ENCODE measurements around the gene HHAT.
A peak's percentile ranks its signal among the peaks of the same experiment; 100 is the strongest.
"Not testable (repeated sequence)": the region's sequence is repeated elsewhere in the genome, so short reads cannot be mapped to it uniquely, and the experiment has no call there.

Gene HHAT

GRCh38 chr1:210344706-210345105 is 16.0 kb downstream of the HHAT start:
- DNase-seq (ENCODE audit: low read depth, low spot score), result no peak
- H3K4me3 ChIP-seq (ENCODE audit: low read length), result no peak overlapping the region

GRCh38 chr1:210347112-210347511 is 18.4 kb downstream of the HHAT start:
- H3K4me3 ChIP-seq (ENCODE audit: low read length), result no peak overlapping the region
- no peak for DNase-seq (ENCODE audit: low read depth, low spot score)

- H3K4me3 ChIP-seq (ENCODE audit: low read length), result no peak overlapping the region
- DNase-seq (ENCODE audit: low read depth, low spot score), result no peak
These were observed 22.8 kb downstream of the HHAT start for GRCh38 chr1:210351496-210351895.

DNA sequence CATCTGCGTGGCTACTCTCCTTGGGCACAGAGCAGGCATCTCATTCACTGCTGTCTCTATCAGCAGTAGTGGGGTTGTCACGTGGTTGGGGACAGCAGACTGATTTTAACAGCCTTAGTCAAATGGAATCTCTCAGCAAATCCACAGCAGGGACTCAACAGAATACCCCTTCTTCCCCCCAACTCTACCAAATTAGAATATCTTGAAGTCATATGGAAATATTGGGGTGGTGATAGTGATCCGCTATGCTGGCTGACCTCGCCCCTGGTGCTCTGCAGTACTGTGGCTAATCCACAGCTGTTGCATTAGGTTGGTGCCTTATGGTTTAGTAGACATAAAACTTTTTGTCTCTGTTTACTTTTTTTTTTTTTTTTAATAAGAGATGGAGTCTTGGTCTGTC is 23.9 kb downstream of the HHAT start:
- H3K4me3 ChIP-seq (ENCODE audit: low read length), result no peak overlapping the region
- DNase-seq (ENCODE audit: low read depth, low spot score), result no peak

GRCh38 chr1:210354305-210354704 is 25.6 kb downstream of the HHAT start:
- not testable (repeated sequence) for DNase-seq (ENCODE audit: low read depth, low spot score); H3K4me3 ChIP-seq (ENCODE audit: low read length)

- DNase-seq (ENCODE audit: low read depth, low spot score), result no peak
- no peak overlapping the region for H3K4me3 ChIP-seq (ENCODE audit: low read length)
These were observed 29.9 kb downstream of the HHAT start for GRCh38 chr1:210358626-210359025.

GRCh38 chr1:210359255-210359654 is 30.6 kb downstream of the HHAT start:
- no peak for DNase-seq (ENCODE audit: low read depth, low spot score)
- no peak overlapping the region for H3K4me3 ChIP-seq (ENCODE audit: low read length)

DNA sequence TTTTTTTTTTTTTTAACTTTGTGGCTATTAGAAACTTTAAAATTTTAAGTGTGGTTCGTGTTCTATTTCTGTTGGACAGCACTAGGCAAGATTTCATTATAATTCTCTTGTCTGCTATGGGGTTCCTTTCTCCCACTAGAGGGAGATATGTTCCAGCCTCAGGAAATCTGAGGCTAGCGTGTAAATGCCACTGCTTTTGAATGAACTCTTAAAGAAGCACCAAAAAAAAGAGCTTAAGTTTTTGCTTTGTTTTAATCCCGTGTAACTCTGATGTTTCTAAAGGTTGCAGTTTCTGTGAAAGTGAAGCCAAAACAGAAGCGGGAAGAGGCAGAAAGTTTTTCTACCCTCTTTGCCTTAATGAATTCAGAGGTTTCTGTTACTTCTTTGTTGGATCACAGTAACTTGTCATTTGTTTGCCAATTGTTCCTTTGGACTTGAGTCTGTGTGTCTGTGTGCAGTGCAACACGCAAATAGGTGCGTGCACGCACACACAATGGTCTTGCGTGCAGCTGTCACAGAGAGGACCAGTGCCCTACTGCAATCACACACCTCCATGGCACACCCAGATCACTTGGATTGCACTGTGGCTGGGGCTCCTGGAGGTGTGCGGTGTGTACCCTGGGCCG is 32.3 kb downstream of the HHAT start:
- peak; percentile 38 for DNase-seq (ENCODE audit: low read depth, low spot score)
- no peak overlapping the region for H3K4me3 ChIP-seq (ENCODE audit: low read length)

DNA sequence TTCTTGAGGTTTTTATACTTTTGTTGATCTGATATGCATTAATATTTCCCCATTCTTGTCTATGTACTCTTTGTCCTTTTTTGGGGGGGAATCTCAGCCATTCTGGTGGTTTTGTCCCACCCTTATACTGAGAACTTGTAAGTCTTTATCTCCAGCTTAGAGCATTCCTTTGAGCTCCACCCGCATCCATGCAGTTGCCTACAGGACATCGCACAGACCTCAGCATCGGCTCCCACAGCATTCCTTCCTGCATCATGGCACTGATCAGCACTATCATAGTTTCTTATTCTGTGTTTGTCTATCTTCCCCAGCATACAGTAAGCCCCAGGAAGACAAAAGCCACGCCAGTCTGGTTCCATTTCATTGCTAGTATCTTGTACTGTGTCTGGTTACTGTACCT is 33.0 kb downstream of the HHAT start:
- H3K4me3 ChIP-seq (ENCODE audit: low read length), result no peak overlapping the region
- no peak for DNase-seq (ENCODE audit: low read depth, low spot score)

- H3K4me3 ChIP-seq (ENCODE audit: low read length), result no peak overlapping the region
- no peak for DNase-seq (ENCODE audit: low read depth, low spot score)
These were observed 33.8 kb downstream of the HHAT start for GRCh38 chr1:210362526-210362925.

GRCh38 chr1:210363119-210363518 is 34.4 kb downstream of the HHAT start:
- H3K4me3 ChIP-seq (ENCODE audit: low read length), result no peak overlapping the region
- no peak for DNase-seq (ENCODE audit: low read depth, low spot score)

DNA sequence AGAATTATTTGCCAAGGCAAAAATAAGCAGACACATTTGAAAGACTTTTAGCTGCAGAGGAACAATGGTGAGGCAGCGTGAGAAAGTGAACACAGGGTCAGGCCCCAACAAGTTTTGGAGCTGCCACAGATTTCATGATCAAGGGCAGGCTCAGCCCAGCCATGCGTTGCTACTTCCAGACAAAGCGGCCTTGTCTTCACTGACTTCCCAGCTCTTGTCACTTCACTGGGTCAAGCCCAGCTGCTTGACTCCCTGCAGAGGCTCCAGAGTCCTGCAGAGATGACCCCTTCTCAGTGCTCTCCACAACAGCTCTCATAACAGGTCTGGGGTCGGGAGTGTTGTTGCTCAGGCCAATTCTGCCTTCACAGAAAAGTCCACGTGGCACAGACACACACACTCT is 35.8 kb downstream of the HHAT start:
- DNase-seq (ENCODE audit: low read depth, low spot score), result no peak
- H3K4me3 ChIP-seq (ENCODE audit: low read length), result no peak overlapping the region

DNA sequence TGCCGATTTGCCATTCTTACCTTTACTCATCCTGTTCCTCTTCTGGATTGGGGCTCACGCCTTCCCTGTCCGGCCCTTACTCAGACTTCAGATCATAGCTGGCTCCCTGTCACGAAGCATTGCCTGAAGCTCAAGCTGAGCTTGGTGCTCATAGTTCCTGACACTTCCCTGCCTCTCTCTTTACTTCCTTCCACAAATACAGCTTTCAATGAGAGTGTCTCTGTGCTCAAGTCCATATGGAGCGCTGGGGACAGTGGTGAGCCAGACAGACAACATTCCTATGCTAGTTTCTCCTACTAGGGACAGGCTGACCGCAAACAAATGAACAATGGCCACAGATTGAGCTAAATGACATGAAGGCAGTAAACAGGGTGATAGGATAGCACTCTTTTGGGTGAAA is 38.1 kb downstream of the HHAT start:
- no peak overlapping the region for H3K4me3 ChIP-seq (ENCODE audit: low read length)
- DNase-seq (ENCODE audit: low read depth, low spot score), result no peak

- DNase-seq (ENCODE audit: low read depth, low spot score), result no peak
- H3K4me3 ChIP-seq (ENCODE audit: low read length), result no peak overlapping the region
These were observed 38.9 kb downstream of the HHAT start for GRCh38 chr1:210367566-210367965.

- no peak for DNase-seq (ENCODE audit: low read depth, low spot score)
- H3K4me3 ChIP-seq (ENCODE audit: low read length), result no peak overlapping the region
These were observed 40.7 kb downstream of the HHAT start for GRCh38 chr1:210369425-210369824.

- H3K4me3 ChIP-seq (ENCODE audit: low read length), result no peak overlapping the region
- no peak for DNase-seq (ENCODE audit: low read depth, low spot score)
These were observed 43.2 kb downstream of the HHAT start for GRCh38 chr1:210371916-210372315.

- H3K4me3 ChIP-seq (ENCODE audit: low read length), result no peak overlapping the region
- no peak for DNase-seq (ENCODE audit: low read depth, low spot score)
These were observed 43.8 kb downstream of the HHAT start for GRCh38 chr1:210372491-210372890.

- no peak for DNase-seq (ENCODE audit: low read depth, low spot score)
- H3K4me3 ChIP-seq (ENCODE audit: low read length), result no peak overlapping the region
These were observed 44.4 kb downstream of the HHAT start for GRCh38 chr1:210372931-210373627.

DNA sequence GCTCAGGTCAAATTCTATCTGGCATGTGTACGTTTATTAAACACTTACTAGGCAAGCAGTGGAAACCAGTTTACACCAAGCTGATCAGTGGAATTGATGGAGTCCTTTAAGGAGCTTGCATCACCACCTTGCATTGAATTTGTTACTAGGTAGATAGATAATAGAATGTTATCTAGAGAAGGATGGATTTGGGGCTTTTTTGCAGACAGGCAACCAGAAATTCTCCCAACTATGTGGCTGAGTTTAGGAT is 44.9 kb downstream of the HHAT start:
- no peak for DNase-seq (ENCODE audit: low read depth, low spot score)
- H3K4me3 ChIP-seq (ENCODE audit: low read length), result no peak overlapping the region

DNA sequence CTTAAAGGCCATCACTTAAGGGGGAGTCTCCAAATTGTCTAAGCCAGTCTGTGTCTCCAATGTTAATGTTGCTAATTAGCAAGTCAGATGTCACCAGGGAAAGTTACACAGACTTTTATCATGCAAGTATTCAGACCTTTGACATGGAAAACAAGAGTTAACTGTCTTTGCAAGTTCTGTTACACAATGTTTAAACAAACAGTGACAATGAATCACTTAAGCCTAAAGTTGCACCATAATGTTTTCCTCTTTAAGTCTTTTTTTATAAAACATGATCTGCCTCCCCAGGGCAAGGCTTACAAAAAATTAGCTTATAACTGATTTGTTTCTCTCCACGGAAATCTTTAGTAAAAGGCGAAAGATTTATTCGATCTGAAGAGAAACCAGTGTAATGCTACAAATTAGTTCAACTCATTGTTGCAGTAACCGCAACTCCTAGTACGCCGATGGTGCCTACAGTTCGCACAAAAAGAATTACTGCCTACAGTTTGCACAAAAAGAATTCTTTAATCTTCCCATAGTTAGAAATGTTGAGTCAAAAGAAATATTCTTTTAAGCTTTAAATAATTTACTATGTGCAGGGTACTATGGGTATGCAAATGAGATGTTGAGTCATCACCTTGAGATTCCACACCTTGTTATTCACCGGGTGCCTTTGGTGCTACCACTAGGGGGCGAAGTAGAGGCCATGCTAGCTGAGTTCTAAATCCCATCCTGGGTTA is 45.3 kb downstream of the HHAT start:
- peak; percentile 81 for DNase-seq (ENCODE audit: low read depth, low spot score)
- H3K4me3 ChIP-seq (ENCODE audit: low read length), result no peak overlapping the region

DNA sequence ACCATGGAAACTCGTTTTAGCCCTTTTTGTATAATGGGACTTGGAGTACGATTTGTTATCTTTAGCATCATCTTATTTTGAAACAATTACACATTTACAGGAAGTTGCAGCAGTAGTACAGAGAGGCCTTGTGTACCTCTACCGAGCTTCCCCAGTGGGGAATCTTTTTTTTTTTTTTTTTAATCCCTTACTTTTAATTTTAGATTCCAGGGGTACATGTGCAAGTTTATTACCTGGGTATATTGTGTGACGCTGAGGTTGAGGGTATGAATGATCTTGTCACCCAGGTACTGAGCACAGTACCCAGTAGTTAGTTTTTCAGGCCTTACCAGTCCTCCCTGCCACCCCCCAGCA is 45.9 kb downstream of the HHAT start:
- DNase-seq (ENCODE audit: low read depth, low spot score), result no peak
- no peak overlapping the region for H3K4me3 ChIP-seq (ENCODE audit: low read length)
